ENCODE measurements around the gene CBR3. TPM values are rescaled to one million over a fixed set of nuclear protein-coding genes. Genes with fewer than 3 reads are reported as not detected.

The CBR3 gene
- total and polyA plus RNA-seq, 2 of the 4 experiments (the other 2 are of a cell fraction), result 13.4 to 15.4 TPM

DNA sequence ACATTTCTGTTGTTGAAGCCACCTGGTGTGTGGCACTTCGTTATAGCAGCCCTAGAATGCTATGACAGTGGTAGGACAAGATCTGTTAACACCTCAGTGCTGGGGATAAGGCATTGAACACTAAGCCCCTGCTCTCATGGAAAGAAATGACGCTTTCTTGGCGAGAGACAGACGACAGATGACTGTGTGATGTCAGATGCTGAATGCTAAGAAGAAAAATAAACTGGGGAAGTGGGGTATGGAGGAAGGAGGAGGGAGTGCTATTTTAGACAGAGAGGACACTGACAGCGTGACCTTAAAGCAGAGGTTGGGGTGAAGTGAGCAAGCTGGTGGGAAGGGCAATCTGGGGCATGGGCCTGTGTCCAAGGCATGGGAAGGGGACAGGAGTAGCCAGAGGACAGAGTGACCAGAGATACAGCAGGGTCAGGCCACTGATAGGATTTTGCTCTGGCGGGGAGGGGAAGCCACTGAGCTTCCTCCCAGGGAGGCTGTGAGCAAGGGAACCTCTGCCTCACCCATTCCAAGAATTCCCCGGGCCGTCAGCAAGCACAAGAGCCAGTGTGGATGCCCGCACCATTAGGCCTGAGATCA, 37.0 kb downstream of the CBR3 start:
- Histone ChIP-seq H4K8ac (ENCODE audit: low read depth in 2 of 2, low read length in 2 of 2) (peak overlapping the region in 1 of 2 experiments; percentile 64; a peak in 2 of 4 replicates), H4K5ac (ENCODE audit: low read depth, low read length) (no peak overlapping the region), H3K56ac (ENCODE audit: extremely low read depth, insufficient read depth, low read length) (no peak overlapping the region), H3K4me3 (ENCODE audit: insufficient read depth, low read depth, low read length) (no peak overlapping the region), H3K9me3 (ENCODE audit: control insufficient read depth, insufficient read depth, low read length) (no peaks in the 10 kb centered on the region), H3K4me1 (ENCODE audit: control insufficient read depth, insufficient read depth, low read length) (peaks cover 9% of the 10 kb centered on the region), H3K18ac (ENCODE audit: low read depth, low read length) (no peak overlapping the region), H3K9ac (ENCODE audit: low read depth, low read length) (no peak overlapping the region), H3K4ac (ENCODE audit: low read depth, low read length) (peak overlapping the region; percentile 76), H2BK20ac (ENCODE audit: low read depth, low read length) (peak overlapping the region; percentile 34; the same call in 1 of the 2 replicates), H2BK5ac (ENCODE audit: low read depth, low read length, poor library complexity, severe bottlenecking) (peak overlapping the region; percentile 37), H2BK120ac (ENCODE audit: low read depth, low read length) (peak overlapping the region; percentile 46; the same call in 1 of the 2 replicates), H3K27me3 (ENCODE audit: control insufficient read depth, insufficient read depth, low read length) (no peaks in the 10 kb centered on the region), H3K9me1 (ENCODE audit: insufficient read depth, low read length) (peaks cover 26% of the 10 kb centered on the region), H3K36me3 (ENCODE audit: control insufficient read depth, insufficient read depth, low read length) (peaks cover 7% of the 10 kb centered on the region), H4K91ac (ENCODE audit: insufficient read depth, low read depth, low read length) (no peak overlapping the region), H3K23ac (ENCODE audit: low read depth, low read length) (peak overlapping the region; percentile 60; the same call in 1 of the 2 replicates), H4K20me1 (ENCODE audit: insufficient read depth, low read length) (peaks cover 9% of the 10 kb centered on the region), H2AK5ac (ENCODE audit: low read depth, low read length) (peak overlapping the region; percentile 79), H3K79me1 (ENCODE audit: low read depth in 1 of 2, low read length in 2 of 2) (peaks cover 7 to 47% of the 10 kb centered on the region in 2 experiments; a peak in 3 of 4 replicates), H2AFZ (replicated peaks; ENCODE audit: low read length, poor library complexity) (peak overlapping the region; percentile 86), H3K14ac (replicated peaks; ENCODE audit: low read depth, low read length) (peak overlapping the region; percentile 10), H2BK15ac (ENCODE audit: low read depth, low read length) (peak overlapping the region; percentile 30; the same call in 2 of the 3 replicates), H2AK9ac (replicated peaks; ENCODE audit: low read depth, low read length, poor library complexity) (peak overlapping the region; percentile 88), H3K27ac (ENCODE audit: insufficient read depth, low read length) (no peak overlapping the region), H3K4me2 (ENCODE audit: low read depth, low read length) (peak overlapping the region; percentile 18; the same call in 1 of the 2 replicates)
- peak; percentile 47 for DNase-seq
- CTCF ChIA-PET, result no interaction called here
- intact Hi-C loops (cut with micrococcal nuclease) (no loop called here), in situ Hi-C loops (cut with MboI; ENCODE audit: low sequenced_read_pairs) (no loop called here), dilution Hi-C loops (cut with HindIII; ENCODE audit: low sequenced_read_pairs, unreplicated experiment) (no loop called here)
- TF ChIP-seq MAZ (IDR thresholded peaks at IDR 0.05; ENCODE audit: borderline replicate concordance, low read depth, low read length) (no peak), SMC3 (IDR thresholded peaks at IDR 0.05; ENCODE audit: low read depth, low read length) (no peak), NFE2L2 (IDR thresholded peaks at IDR 0.05; ENCODE audit: low read depth, low read length) (no peak), RFX5 (IDR thresholded peaks at IDR 0.05; ENCODE audit: low read depth, low read length) (no peak), CHD1 (IDR thresholded peaks at IDR 0.05; ENCODE audit: low read depth, low read length) (no peak), MAFK (IDR thresholded peaks at IDR 0.05; ENCODE audit: low read depth, low read length) (no peak), RAD21 (IDR thresholded peaks at IDR 0.05; ENCODE audit: low read length) (no peak)
- ATAC-seq (ENCODE audit: low read depth), result peak; percentile 61
- POLR2A ChIA-PET (ENCODE audit: unreplicated experiment), result no interaction called here
- BruUV-seq (replicated peaks), result no TSS peak
- 28% methylated on average over 4 of the region's 9 CpGs; no CpG with 5 or more reads in 1 of the 2 experiments for WGBS, 2 experiments (ENCODE audit: extremely low coverage in 2 of 2, insufficient read length in 1 of 2)
